GM12878 (cell line): ENCODE data around the gene PLEK2. TPM values are rescaled to one million over a fixed set of nuclear protein-coding genes. Genes with fewer than 3 reads are reported as not detected.
A peak's percentile ranks its signal among the peaks of the same experiment; 100 is the strongest.

Experiments
- HDGF ChIP-seq: fragments of 450-650 bp; IDR thresholded peaks from 2 replicates; pipeline ENCODE4 v1.6.1; 2016; ENCODE audit warnings: antibody characterized with exemption
- NKRF ChIP-seq: fragments of 450-650 bp; conservative IDR thresholded peaks from 2 replicates; pipeline ENCODE4 v1.6.1; 2017; ENCODE audit warnings: mild to moderate bottlenecking, moderate library complexity
- TAF1 ChIP-seq: IDR thresholded peaks from 2 replicates; pipeline ENCODE4 v1.6.1; 2011; ENCODE audit warnings: mild to moderate bottlenecking, low read depth, low read length, borderline replicate concordance
- WRNIP1 ChIP-seq: IDR thresholded peaks from 2 replicates; pipeline ENCODE4 v1.6.1; 2011; ENCODE audit warnings: low read depth, low read length, improper control_type of control experiment, borderline replicate concordance
- ZNF687 ChIP-seq: fragments of 450-650 bp; IDR thresholded peaks from 2 replicates; pipeline ENCODE4 v1.6.1; 2017; ENCODE audit warnings: mild to moderate bottlenecking, moderate library complexity
- polyA plus RNA-seq, 11 experiments: library from polyadenylated mRNA; depleted of rRNA in 4 of 11; unstranded in 6 of 11; stranded (reverse) in 5 of 11; fragments of >200 nt; fragmentation: Nextera tagmentation in 4 of 11; fragmentation: Illumina TruSeq in 1 of 11; extraction: Ambion mirVana in 4 of 11; extraction: Trizol in 1 of 11; gene quantifications; 1 replicate in 1 of 11; 2 replicates in 10 of 11; pipeline versions ENCODE4 v1.2.1 to v1.2.3, GENCODE V29; 2011 to 2016; ENCODE audit warnings: inconsistent platforms in 2 of 11, missing spikeins in 2 of 11, low read depth in 1 of 11
- total RNA-seq, 4 experiments: library from RNA; depleted of rRNA in 3 of 4; stranded (reverse); fragments of >200 nt in 3 of 4; fragmentation: Illumina TruSeq in 1 of 4; extraction: Trizol in 1 of 4; gene quantifications; 2 replicates each; pipeline versions ENCODE4 v1.2.1 to v1.2.3, GENCODE V29; 2013 to 2021

PLEK2 gene
- total and polyA plus RNA-seq, 10 of the 15 experiments (the other 5 are each of a cell fraction or from before 2014, with no cell fraction given): 0.08 to 0.20 TPM; not detected in 8

- TF ChIP-seq ZNF687 (no peak), WRNIP1 (0 out of 2 replicates have a peak, but pooled peaks have one; percentile 62), NKRF (peak; percentile 95), TAF1 (0 out of 2 replicates have a peak, but pooled peaks have one; percentile 26), HDGF (no peak)
Observed at GRCh38 chr14:67358924-67359774, 52.8 kb downstream of the PLEK2 start (continued).
